B cell (primary cell): ENCODE results near the gene MAP2K6.

ENCODE experiments used
- CTCF ChIP-seq: fragments of 200-600 bp; IDR thresholded peaks from one replicate; pipeline ENCODE4 v1.8.0; 2022; ENCODE audit warnings: antibody characterized with exemption, mild to moderate bottlenecking
- EZH2 ChIP-seq: IDR thresholded peaks from 2 replicates; pipeline ENCODE4 v1.6.1; 2012; ENCODE audit warnings: borderline replicate concordance, low read depth, mild to moderate bottlenecking, moderate library complexity, low read length; ENCODE audit not compliant: insufficient read depth, poor library complexity, severe bottlenecking

GRCh38 chr17:69437475-69437874 lies 23.0 kb downstream of the MAP2K6 start:
- TF ChIP-seq CTCF (no peak), EZH2 (no peak)
